ENCODE results near the gene YBEY. TPM values are rescaled to one million over a fixed set of nuclear protein-coding genes. Genes with fewer than 3 reads are reported as not detected.
A peak's percentile ranks its signal among the peaks of the same experiment; 100 is the strongest.
"Not testable (repeated sequence)": the region's sequence is repeated elsewhere in the genome, so short reads cannot be mapped to it uniquely, and the experiment has no call there.

The YBEY gene
- total RNA-seq, 1 experiment from 2014 or later, result 55.8 TPM

DNA sequence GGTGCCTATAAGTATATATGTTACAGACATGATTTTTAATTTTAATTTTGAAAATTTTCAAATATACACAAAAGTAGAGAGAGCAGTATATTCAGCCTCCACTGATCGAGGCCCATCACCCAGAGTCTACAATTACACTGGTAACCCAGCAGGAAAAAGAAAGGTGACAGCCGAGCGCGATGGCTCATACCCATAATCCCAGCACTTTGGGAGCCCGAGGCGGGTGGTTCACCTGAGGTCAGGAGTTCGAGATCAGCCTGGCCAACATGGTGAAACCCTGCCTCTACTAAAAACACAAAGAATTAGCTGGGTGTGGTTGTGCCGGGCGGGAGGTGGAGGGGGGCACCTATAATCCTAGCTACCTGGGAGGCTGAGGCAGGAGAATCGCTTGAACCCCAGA is 1.4 kb downstream of the YBEY start:
- peaks cover 3% of the 10 kb centered on the region; the same call in 1 of the 2 replicates for H3K9me3 ChIP-seq
- no peak overlapping the region; the same call in 1 of the 2 replicates for H3K4me3 ChIP-seq
- no peak for DNase-seq
- H3K36me3 ChIP-seq, result peaks cover 45% of the 10 kb centered on the region
- no peaks in the 10 kb centered on the region for H3K27me3 ChIP-seq

DNA sequence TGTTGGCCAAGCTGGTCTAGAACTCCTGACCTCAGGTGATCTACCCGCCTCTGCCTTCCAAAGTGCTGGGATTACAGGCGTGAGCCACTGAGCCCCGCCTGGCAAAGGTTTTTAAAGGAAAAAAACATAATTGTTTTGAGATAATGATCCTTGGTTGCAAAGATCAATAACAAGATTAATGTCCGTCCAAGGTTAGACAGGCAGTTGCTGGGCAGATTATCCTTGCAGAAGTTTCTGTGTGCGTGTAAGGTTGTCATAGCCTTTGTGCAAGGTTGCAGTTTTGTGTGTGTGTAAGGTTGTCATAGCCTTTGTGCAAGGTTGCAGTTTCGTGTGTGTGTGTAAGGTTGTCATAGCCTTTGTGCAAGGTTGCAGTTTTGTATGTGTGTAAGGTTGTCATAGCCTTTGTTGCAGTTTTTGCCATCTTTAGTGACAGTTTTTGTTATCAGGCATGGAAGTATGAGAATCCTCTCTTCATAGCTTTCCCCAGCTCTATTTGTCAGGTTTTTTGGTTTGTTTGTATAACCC is 3.6 kb downstream of the YBEY start:
- H3K36me3 ChIP-seq, result peaks cover 24% of the 10 kb centered on the region
- peaks cover 3% of the 10 kb centered on the region; the same call in 1 of the 2 replicates for H3K9me3 ChIP-seq
- DNase-seq, result no peak
- H3K4me3 ChIP-seq, result no peak overlapping the region
- no peaks in the 10 kb centered on the region for H3K27me3 ChIP-seq

DNA sequence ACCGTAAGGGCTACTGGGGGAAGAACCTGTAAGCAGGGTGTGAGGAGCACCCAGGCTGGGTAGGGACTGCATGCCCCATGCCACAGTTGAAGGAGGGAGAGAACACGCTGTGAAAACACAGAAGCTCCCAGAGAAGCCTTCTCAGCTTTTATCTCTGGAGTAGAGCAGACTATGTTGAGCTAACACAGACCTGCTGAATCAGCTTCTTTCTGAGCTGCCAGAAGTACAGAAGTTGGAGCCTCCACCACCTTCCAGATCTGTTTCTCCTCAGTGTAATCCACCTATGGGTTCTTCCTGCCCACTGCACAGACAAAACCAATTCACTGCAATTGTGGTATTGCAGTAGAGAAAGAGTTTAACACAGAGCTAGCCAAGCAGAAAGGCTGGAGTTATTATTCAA is 5.4 kb downstream of the YBEY start:
- DNase-seq, result no peak
- Histone ChIP-seq H3K36me3 (peaks cover 19% of the 10 kb centered on the region), H3K4me3 (no peak overlapping the region), H3K27me3 (no peaks in the 10 kb centered on the region), H3K9me3 (peaks cover 3% of the 10 kb centered on the region; the same call in 1 of the 2 replicates)

DNA sequence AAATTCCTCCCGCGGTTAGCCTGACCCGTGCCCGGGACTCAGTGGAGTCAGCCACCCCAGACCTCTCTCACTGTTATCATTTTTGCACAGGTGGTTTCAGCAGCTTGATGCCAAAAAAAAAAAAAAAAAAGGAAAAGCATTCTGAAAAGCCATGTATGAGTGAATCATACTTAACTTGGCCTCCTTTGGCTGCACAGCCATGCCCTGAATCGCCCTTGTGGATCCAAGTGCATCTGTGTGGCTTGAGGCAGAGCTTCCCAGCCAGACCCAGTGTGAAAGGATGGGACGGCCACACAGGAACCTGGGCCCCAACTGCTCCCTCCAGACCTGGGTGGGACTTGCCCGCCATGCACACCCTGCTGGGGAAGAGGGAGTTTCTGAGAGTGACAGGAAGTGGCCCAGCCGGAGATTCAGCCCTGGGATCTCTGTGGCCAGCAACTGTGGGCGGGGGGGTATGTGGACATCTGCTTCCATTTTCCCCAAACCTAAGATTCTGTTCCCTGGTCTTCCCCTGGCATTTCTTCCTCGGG is 8.6 kb downstream of the YBEY start:
- Histone ChIP-seq H3K4me3 (no peak overlapping the region), H3K27me3 (no peaks in the 10 kb centered on the region), H3K36me3 (peaks cover 22% of the 10 kb centered on the region), H3K9me3 (peaks cover 3% of the 10 kb centered on the region; the same call in 1 of the 2 replicates)
- peak; percentile 72 for DNase-seq

DNA sequence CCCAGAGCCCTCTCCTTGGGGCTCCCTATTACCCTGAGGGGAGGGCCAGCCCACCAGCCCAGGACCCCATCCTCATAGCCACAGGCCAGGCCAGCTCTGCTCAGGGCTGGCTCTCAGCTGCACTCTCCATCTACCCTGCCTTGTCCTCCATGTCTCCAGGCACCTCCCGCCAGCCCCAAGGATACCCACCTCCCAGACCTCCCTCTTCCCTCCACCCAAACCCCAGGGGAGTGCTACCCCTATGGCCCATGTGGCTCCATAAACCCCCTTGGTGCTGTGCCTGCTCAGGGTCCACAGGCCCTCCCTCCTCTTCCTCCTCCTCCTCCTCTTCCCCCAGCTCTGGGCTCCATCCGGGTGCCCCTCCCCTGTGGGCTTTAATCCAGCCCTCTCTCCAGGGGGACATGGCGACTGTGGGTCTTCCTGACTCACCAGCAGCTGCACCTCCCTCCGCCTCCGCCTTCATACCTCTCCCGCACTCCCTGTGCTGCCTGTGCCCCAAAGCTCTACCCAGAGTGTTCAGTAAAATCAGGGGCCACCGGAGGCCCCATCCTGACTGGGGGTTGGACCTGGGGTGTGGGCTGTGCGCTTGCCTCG is 9.1 kb downstream of the YBEY start:
- H3K36me3 ChIP-seq, result peaks cover 25% of the 10 kb centered on the region

DNA sequence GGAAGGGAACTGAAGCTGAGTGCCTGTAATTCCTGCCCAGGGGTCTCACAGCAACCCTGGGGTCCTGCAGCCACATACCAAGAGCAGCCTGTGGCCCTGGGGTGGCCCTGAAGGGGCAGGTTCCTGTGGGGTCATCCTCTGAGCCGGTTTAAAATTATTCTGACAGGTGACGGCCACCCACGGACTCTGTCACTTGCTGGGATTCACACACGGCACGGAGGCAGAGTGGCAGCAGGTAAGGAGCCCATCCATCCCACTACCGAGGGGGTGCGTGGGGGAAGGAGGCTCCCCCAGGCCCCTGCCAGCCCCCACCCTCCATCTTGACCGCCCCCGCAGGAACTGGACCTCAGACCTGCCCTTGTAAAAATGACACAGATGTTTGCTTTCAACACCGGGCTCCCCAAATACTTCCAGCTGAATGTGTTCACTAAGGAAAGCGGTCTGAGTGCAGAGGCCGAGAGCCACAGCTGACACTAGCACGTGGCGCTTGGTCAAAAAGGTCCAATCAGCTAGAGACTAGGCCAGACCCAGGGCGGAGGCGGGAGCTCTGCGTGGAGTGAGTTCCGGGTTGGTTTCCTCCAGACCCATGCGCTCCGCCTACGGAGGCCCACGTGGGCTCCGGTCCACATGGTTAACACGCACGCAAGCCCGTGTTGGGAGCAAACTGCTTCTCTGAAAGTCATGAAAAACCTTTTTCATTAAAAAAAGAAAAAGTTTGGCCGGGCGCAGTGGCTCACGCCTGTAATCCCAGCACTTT is 10.0 kb downstream of the YBEY start:
- no peak for DNase-seq
- peaks cover 26% of the 10 kb centered on the region for H3K36me3 ChIP-seq
- H3K9me3 ChIP-seq, result peaks cover 3% of the 10 kb centered on the region; the same call in 1 of the 2 replicates
- no peaks in the 10 kb centered on the region for H3K27me3 ChIP-seq
- no peak overlapping the region for H3K4me3 ChIP-seq

More for the DNA sequence above, 9.1 kb downstream of the YBEY start:
- no peaks in the 10 kb centered on the region for H3K27me3 ChIP-seq
- H3K9me3 ChIP-seq, result peaks cover 3% of the 10 kb centered on the region; the same call in 1 of the 2 replicates
- no peak overlapping the region for H3K4me3 ChIP-seq
- DNase-seq, result peak; percentile 67

DNA sequence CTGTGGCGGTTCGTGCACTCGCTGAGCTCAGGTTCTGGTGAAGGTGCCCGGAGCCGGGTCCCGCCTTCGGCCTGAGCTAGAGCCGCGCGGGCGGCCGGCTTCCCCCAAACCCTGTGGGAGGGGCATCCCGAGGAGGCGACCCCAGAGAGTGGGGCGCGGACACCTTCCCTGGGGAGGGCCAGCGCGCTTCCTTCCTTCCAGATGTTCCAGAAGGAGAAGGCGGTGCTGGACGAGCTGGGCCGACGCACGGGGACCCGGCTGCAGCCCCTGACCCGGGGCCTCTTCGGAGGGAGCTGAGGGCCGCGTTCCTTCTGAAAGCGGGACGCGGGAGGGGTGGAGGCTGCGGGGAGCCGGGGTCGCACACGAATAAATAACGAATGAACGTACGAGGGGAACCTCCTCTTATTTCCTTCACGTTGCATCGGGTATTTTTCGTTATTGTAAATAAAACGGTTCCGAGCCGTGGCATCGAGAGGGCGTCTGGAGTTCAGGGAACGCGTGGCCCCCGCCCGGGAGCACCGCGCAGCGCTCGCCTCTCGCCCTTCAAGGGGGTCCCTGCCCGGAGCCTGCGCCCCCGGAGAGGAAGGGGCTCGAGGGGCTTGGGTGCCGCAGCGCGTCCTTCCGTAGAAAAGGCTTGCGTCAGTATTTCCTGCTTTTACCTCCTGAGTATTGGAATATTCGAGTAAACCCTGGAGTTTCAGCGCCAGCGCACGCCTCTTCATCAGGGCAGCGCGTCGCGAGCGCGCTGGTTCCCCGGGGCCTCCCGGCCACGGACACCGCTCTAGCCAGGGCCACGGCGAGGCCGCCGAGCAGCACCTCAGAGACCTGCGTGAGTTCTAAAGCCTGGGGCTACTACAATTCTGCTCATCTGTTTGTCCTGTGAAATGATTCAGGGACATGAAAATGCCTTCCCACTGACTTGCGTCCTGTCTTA is 11.5 kb downstream of the YBEY start:
- no peak overlapping the region for H3K4me3 ChIP-seq
- no peak for DNase-seq
- H3K9me3 ChIP-seq, result no peaks in the 10 kb centered on the region
- H3K27me3 ChIP-seq, result no peaks in the 10 kb centered on the region
- H3K36me3 ChIP-seq, result peaks cover 22% of the 10 kb centered on the region

DNA sequence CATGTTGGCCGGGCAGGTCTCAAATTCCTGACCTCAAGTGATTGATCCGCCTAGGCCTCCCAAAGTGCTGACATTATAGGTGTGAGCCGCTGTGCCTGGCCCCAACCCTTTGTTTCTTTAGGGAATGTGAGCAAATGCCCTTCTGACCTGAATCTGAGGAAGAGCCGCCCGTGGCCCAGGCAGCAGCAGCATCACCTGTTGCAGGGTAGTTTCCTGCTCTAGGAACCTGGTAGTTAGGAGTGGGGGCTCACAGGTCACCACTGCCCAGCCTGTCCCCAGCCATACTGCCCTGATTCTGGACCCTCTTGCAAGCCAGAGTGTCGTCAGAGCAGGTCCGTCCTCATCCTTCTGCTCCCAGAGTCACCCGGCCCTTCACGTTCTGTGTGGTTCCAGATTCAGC is 13.0 kb downstream of the YBEY start:
- H3K4me3 ChIP-seq, result no peak overlapping the region
- H3K36me3 ChIP-seq, result peaks cover 24% of the 10 kb centered on the region
- DNase-seq, result no peak
- no peaks in the 10 kb centered on the region for H3K27me3 ChIP-seq
- no peaks in the 10 kb centered on the region for H3K9me3 ChIP-seq

GRCh38 chr21:46301759-46302158 is 15.6 kb downstream of the YBEY start:
- Histone ChIP-seq H3K36me3 (peaks cover 31% of the 10 kb centered on the region), H3K27me3 (no peaks in the 10 kb centered on the region), H3K4me3 (no peak overlapping the region), H3K9me3 (no peaks in the 10 kb centered on the region)
- DNase-seq, result no peak

- Histone ChIP-seq H3K27me3 (no peaks in the 10 kb centered on the region), H3K9me3 (no peaks in the 10 kb centered on the region), H3K36me3 (peaks cover 53% of the 10 kb centered on the region), H3K4me3 (no peak overlapping the region)
- DNase-seq, result no peak
These were observed 18.3 kb downstream of the YBEY start for GRCh38 chr21:46304437-46304836.

- Histone ChIP-seq H3K27me3 (no peaks in the 10 kb centered on the region), H3K9me3 (no peaks in the 10 kb centered on the region), H3K4me3 (no peak overlapping the region), H3K36me3 (peaks cover 54% of the 10 kb centered on the region)
- DNase-seq, result no peak
These were observed 18.8 kb downstream of the YBEY start for GRCh38 chr21:46304955-46305354.

GRCh38 chr21:46307625-46308024 is 21.5 kb downstream of the YBEY start:
- no peaks in the 10 kb centered on the region for H3K27me3 ChIP-seq
- H3K9me3 ChIP-seq, result no peaks in the 10 kb centered on the region
- peaks cover 53% of the 10 kb centered on the region for H3K36me3 ChIP-seq
- no peak for DNase-seq
- no peak overlapping the region for H3K4me3 ChIP-seq

DNA sequence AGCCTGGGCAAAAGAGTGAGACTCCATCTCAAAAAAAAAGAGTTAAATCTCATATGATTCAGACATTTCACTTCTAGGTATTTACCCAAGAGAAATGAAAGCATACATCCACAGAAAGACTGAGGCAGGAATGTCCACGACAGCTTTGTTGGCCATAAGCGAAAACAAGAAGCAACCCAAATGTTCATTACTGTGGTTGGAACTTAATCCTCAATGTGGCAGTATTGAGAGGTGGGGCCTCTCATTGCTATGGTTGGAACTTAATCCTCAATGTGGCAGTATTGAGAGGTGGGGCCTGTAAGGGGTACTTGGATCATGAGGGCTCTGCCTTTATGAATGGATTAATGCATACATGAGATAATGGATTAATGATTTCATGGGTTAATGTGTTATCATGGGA is 22.3 kb downstream of the YBEY start:
- no peaks in the 10 kb centered on the region for H3K27me3 ChIP-seq
- no peaks in the 10 kb centered on the region for H3K9me3 ChIP-seq
- peaks cover 56% of the 10 kb centered on the region for H3K36me3 ChIP-seq
- DNase-seq, result no peak
- H3K4me3 ChIP-seq, result no peak overlapping the region

- H3K4me3 ChIP-seq, H3K9me3 ChIP-seq, H3K27me3 ChIP-seq, DNase-seq: not testable (repeated sequence)
- H3K36me3 ChIP-seq, result peaks cover 53% of the 10 kb centered on the region
These were observed 24.1 kb downstream of the YBEY start for GRCh38 chr21:46310260-46310659.

DNA sequence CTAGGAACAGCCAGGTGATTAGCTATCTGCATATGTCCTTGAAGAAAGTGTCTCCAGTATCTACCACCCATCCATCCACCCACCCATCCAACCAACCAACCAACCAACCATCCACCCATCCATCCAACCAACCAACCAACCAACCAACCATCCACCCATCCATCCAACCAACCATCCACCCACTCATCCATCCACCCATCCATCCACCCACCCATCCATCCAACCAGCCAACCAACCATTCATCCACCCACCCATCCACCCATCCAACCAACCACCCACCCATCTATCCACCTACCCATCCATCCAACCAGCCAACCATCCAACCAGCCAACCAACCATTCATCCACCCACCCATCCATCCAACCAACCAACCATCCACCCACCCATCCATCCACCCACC is 25.4 kb downstream of the YBEY start:
- no peak for DNase-seq
- peaks cover 56% of the 10 kb centered on the region for H3K36me3 ChIP-seq
- H3K4me3 ChIP-seq, result no peak overlapping the region

GRCh38 chr21:46312949-46313348 is 26.8 kb downstream of the YBEY start:
- Histone ChIP-seq H3K4me3 (no peak overlapping the region), H3K9me3 (no peaks in the 10 kb centered on the region), H3K27me3 (no peaks in the 10 kb centered on the region), H3K36me3 (peaks cover 44% of the 10 kb centered on the region)
- no peak for DNase-seq

More for the DNA sequence above, 25.4 kb downstream of the YBEY start:
- Histone ChIP-seq H3K27me3 (no peaks in the 10 kb centered on the region), H3K9me3 (no peaks in the 10 kb centered on the region)

Measured in MG63 (cell line).